Measurements from ENCODE around the gene RNLS.

DNA sequence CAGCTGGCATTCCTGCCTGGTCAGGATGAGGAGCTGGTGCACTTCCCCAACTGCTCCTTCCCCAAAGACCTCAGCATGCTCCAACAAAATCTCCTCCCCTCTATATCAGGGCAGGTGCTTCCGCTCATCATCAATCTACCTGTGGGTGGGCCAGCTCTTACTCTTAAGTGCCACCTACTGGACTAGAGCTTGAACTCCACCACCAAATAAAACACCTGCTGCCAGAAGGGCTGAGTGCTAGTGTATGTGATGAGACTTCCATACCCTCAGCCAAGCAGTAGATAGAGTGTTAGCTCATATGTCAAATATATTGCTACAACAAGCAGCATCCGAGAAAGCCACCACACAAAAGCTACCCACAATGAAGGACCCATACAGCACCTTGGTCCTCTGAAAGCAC is 264.3 kb downstream of the RNLS start:
- TF ChIP-seq CTCF (IDR thresholded peaks at IDR 0.05) (no peak), EP300 (IDR thresholded peaks at IDR 0.05) (no peak)

All from sigmoid colon (tissue), 4 donors.